HG02840 (cell line): ENCODE results near the gene AHNAK.
"Not testable (repeated sequence)": the region's sequence is repeated elsewhere in the genome, so short reads cannot be mapped to it uniquely, and the experiment has no call there.

Source experiments
- ATAC-seq: cut with Tn5 transposase; IDR thresholded peaks from one replicate; pipeline ENCODE4 v1.9.1; 2021; ENCODE audit warnings: mild to moderate bottlenecking, moderate library complexity, moderate number of reproducible peaks; ENCODE audit not compliant: unreplicated experiment, low FRiP score

AHNAK gene

DNA sequence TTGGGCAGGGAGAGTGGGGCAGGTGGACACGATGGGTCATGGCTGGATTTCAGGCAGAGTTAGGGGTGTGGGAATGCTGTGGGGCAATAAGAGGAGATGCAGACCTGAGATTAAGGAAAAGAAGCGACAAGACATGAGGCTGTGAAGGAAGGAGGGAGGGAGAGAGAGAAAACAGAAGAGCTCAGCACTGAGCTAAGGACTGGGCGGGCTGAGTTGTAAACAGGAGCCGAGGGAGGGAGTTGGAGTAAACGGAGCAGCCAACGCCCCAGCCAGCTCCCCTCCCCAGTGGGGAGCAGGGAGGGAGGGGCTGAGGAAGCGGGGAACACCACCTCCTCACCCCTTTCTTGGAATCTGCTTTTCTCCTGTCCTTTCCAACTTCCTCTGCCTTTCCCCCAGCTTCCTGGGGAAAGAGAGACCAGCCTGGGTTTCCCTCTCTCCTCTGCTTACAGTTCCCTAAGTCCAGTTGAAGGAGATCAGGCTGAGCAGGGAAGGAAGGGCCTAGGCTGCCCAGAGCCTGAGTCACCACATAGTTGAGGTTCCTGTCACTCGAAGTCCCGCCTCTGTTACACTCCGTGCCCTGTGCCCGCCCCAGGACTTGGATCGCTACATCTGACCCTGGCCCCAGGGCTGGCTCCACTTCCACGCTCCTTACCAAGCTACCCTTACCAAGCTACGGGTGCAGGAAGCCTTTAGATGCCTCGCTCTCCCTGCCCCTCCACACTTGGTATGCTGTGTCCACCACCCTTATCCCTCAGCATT lies 6.7 kb upstream of the AHNAK start:
- no peak for ATAC-seq

GRCh38 chr11:62552485-62553079 lies 6.0 kb upstream of the AHNAK start:
- ATAC-seq = no peak

DNA sequence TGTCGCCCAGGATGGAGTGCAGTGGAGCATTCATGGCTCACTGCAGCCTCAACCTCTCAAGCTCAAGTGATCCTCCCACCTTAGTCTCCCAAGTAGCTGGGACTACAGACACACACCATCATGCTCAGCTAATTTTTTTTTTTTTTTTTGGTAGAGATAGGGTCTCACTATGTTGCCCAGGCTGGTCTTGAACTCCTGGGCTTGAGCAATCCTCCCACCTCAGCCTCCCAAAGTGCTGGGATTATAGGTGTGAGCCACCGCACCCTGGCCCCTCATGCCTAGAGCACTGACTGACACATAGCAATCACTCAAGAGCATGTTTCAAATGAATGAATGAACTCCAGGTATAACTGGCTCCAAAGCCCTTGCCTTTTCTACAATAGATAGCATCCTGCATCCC lies 3.9 kb upstream of the AHNAK start:
- not testable (repeated sequence) for ATAC-seq

DNA sequence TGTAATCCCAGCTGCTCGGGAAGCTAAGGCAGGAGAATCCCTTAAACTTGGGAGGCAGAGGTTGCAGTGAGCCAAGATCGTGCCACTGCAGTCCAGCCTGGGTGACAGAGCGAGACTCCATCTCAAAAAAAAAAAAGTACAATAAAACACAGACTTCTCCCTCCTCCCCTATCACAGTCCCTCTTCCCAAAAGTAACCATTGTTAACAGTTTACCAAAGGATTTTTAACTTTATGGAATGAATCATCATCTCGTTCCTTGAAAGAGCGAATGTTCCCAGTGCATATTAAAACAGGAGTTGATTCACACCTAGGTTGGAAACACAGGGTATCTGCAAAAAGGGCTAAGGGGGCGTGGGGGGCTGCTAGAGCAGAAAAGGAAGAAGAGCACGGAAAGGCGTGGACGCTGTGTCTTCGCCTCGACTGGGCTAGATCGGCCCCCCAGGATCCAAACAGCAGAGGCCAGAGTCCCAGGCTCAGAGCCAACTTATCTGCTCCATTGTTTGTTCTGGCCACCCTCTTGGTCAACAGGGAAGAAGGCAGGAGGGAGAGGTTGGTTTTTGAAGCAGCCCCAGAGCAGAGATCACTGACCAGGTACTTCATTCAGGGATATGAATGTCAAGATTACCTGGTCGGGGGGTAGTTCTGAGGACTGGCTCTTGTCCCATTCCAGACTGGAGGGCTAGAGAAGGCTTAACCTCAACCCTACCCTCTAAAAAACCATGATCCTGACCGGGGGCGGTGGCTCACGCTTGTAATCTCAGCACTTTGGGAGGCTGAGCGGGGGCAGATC lies 2.1 kb upstream of the AHNAK start:
- no peak for ATAC-seq

- ATAC-seq = no peak
Observed at GRCh38 chr11:62547691-62548281, 1.2 kb upstream of the AHNAK start.

DNA sequence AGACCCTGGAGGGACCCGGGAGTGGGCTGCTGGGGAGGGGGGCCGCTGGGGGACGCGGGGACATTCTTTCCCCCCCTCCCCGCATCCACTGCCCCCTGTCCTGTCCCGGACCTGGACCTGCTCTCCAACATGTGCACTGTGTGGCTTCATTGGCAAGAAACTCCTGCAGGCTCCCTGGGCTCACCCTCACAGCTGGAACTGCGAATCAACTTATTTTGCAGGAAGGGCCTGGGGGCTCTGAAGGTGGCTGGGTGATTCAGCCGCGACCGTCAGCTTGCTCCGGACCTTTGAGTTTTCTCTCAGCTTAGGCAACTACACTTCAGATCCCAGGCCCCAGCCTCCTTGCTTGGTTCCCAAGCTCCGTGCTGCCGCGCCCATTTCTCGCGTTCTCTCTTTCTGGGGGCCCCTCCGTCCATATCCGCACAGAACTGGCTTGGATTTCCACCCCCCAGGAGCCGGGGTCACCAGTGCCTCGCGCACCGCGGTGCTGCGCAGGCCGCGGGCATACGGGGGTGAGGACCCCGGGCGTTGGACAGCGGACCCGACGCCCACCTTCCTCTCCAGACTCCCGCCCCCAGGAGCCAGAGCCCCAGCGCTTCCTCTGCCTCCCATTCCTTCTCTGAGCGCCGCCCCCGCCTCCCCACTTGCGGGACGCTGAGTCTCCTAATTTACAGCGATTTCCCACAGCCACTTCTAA lies 471 bp upstream of the AHNAK start:
- no peak for ATAC-seq

DNA sequence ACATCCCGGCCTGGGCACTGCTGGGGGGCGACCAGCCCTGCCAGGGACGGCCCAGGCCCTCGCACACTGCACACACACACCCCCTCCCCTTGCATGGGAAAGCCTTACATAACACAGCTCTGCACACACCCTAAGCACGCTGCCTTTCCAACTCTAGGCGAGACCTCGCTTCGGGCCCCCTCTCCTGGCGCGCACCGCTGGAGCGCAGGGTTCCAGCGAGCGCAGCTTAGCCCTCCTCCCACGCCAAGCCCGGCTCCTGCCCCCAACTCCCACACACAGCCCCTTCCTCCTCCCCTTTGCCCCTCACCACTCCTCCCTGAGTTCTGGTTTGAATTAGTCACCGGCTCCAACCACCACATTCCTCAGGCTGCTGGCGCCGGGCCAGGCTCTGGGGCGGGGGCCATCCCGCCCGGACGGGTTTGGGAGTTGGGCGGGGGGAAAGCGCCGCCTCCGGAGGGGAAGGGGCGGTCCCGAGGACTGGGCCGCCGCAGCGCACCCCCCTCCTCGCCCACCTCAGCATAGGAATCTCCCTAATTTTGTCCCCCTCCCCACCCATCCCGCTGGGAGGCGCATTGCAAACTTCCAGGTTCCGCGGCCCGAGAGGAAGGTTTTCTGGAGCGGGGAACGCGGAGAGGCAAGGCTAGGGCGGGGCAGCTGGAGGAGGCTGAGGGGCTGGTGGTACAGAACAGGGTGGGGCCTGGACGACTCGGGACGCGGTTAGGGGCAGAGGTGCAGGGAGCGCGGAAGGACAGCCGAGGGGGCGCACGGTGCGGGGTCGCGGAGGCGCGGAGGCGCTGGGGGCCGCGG lies 966 bp downstream of the AHNAK start:
- no peak for ATAC-seq

- ATAC-seq = no peak
Observed at GRCh38 chr11:62544581-62545436, 1.8 kb downstream of the AHNAK start.

DNA sequence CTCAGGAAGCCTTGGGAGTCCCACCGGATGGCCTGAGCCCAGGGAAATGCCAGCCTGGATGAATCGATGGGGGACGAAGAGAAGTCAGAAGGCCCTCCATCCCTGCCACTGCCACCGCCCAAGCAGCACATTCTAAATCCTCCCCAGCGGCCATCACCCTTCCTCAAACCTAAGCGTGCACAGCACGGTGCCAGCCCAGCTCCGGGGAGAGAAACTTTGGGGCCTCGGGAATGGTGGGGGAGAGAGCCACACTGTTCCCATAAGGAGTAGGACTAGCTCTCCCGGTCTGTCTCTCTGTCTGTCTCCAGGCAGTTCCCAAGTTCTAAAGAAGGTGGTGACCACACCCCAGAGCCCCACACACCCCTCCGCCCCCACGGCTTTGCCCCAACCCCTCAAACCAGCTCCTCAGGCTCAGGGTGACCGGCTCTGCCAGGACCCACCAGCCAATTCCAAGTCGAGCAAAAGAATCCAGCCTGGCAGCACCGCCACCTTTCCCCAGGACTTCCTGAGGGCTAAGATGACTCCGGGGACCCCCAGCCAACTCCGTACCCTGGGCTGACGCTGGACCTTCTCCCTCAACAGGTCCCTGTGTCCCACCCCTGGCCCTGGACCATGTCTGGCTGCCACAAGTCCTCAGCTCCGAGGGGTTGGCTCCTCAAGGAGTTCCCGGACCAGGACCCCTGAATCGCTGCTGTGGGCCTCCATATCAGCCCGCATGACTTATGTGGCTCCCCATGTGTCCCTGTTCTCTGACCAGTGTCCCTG lies 2.7 kb downstream of the AHNAK start:
- ATAC-seq = no peak

GRCh38 chr11:62542750-62543567 lies 3.6 kb downstream of the AHNAK start:
- ATAC-seq = no peak

DNA sequence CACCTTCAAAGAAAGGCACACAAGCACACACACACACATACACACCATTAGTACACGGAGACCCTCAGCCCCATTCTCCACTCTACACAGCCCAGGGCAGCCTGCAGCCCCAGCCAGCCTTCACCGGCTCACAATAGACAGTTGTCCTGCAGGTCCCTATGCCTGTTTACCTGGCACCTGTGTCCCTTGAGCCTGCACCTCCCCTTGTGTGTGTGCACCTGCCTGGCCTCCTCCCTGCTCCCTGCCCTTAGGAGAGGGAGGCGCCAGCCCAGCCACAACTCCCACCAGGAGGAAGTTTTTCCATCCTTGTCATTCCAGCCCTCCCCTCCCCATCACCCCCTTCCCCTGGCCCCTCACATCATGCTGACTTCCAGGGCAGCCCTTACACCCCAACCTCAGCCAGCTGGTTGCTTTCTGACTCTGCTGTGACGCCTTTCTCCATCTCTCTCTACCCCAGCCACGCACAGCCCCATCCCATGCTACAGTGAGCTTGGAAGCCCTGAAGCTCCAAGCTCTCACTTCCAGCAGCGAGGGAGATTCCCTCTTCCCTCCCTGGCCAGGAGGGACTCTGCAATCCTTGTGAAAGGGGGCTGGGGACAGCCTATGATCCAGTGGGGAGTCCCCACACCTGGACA lies 4.4 kb downstream of the AHNAK start:
- ATAC-seq = no peak

DNA sequence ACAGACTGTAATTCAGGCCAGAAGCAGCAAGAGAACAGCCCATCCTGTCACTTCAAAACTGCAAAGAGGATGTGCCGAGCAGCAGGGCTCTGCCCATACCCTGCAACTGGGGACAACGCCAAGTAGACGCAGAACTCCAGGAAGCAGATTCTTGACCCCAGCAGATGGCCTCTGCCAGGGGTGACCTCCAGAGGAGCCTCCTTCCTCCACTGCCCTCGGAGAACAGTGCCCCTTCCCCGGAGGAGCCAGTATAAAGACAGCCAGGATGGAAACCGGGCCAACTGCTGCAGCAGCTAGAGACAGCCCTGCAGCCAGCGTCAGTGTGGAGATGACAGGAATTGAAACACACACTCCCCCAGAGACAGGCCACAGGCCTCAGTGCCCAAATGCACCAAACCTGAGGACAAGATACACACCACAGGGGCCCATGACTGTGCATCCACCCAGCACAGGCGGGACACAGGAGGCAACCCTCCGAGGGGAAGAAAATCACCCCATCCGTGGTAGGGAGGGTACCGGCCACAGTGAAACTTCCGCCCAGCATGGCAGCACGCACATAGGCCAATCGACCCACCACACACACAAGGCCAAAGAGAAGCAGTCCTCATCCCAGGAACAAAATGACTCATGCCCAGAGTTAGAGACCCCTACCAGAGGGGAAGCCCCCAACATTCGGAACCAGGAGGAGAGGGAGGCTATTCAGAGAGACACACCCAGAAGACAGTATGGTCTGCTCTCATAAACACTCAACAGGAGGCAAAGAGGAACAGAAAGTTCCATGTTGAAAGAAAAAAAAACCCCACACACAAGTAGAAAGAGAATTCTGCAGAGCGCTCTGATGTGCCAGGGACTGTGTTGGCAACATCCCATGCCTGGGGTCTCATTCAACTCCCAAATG lies 5.6 kb downstream of the AHNAK start:
- peak; percentile 43 for ATAC-seq

- ATAC-seq = no peak
Observed at GRCh38 chr11:62539238-62539925, 7.2 kb downstream of the AHNAK start.

DNA sequence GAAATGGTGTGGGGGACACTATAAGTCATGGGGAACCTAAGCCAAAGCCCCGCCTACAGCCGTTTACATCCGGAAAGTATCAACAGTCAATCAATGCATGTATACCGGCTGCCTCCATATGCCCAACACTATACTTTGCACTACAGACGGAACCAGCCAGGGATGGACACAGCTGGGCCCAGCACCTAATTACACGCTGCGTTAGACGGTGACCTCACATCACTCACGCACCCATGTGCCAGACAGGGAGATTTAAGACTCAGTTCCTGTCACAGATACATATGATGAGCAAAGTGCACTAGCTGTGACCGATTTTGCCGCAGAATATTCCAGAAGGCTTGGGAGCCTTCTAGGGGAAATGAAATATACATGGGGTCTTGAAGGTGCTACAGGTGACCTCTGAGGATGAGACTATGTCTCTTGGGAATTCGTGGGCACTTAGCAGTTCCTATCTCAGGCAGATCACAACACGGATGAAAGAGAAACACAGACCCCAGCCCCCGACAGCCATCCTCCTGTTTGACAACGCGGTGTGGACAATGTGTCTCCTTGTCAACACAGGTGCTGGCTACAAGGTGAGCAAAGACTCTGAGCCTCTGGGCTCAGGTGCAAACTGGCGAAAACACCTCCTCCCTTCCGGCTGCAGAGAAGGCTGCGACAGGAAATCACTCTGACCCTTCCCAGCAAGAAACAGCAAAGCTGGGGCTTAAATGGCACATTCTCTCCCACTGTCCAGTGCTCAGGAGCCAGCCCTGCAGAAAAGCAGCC lies 8.0 kb downstream of the AHNAK start:
- ATAC-seq = no peak
